ENCODE measurements around the gene MYO1G. TPM values are rescaled to one million over a fixed set of nuclear protein-coding genes. Genes with fewer than 3 reads are reported as not detected.

MYO1G gene
- total and polyA plus RNA-seq, 8 donors = 0.28 to 3.1 (median 1.1) TPM

- intact Hi-C loops (cut with DNase I) = no loop called here
- no peak for FAIRE-seq
- no peak overlapping the region for H3K4me3 ChIP-seq
These were observed 11.9 kb downstream of the MYO1G start for GRCh38 chr7:44966731-44967538.

GRCh38 chr7:44965937-44966730, 12.7 kb downstream of the MYO1G start:
- 85 to 89% methylated on average over 18 of the region's 18 CpGs for WGBS, 2 donors
- Histone ChIP-seq H3K27ac (no peak overlapping the region), H3K27me3 (peaks cover 0 to 5% (median 0%) of the 10 kb centered on the region in 4 donors), H3K4me1 (peaks cover 0 to 6% (median 0%) of the 10 kb centered on the region in 3 donors), H3K9me3 (no peaks in the 10 kb centered on the region), H3K4me3 (no peak overlapping the region), H3K36me3 (no peaks in the 10 kb centered on the region)
- intact Hi-C loops (cut with DNase I) = no loop called here
- ATAC-seq (no peak), FAIRE-seq (no peak), DNase-seq (no peak)
- TF ChIP-seq CTCF (IDR thresholded peaks at IDR 0.05) = no peak

More at GRCh38 chr7:44966731-44967538, 11.9 kb downstream of the MYO1G start:
- DNase-seq (peak in 1 of 6 donors; percentile 35), ATAC-seq (no peak)
- Histone ChIP-seq H3K27ac (no peak overlapping the region), H3K36me3 (no peaks in the 10 kb centered on the region), H3K4me1 (peaks cover 0 to 6% (median 0%) of the 10 kb centered on the region in 3 donors), H3K9me3 (no peaks in the 10 kb centered on the region), H3K27me3 (peaks cover 0 to 5% (median 0%) of the 10 kb centered on the region in 4 donors)
- 80 to 88% methylated on average over 9 of the region's 9 CpGs for WGBS, 2 donors
- TF ChIP-seq CTCF (IDR thresholded peaks at IDR 0.05) = no peak

GRCh38 chr7:44965441-44965903, 13.3 kb downstream of the MYO1G start:
- intact Hi-C loops (cut with DNase I) = no loop called here
- no peak for ATAC-seq
- H3K9me3 ChIP-seq = no peaks in the 10 kb centered on the region
- peaks cover 0 to 5% (median 0%) of the 10 kb centered on the region in 4 donors for H3K27me3 ChIP-seq
- no peak overlapping the region for H3K4me3 ChIP-seq
- no peak for FAIRE-seq
- no peaks in the 10 kb centered on the region for H3K36me3 ChIP-seq
- no peak for DNase-seq
- no peak overlapping the region for H3K27ac ChIP-seq
- peaks cover 0 to 6% (median 0%) of the 10 kb centered on the region in 3 donors for H3K4me1 ChIP-seq
- no peak for TF ChIP-seq CTCF (IDR thresholded peaks at IDR 0.05)
- WGBS, 2 donors = 92 to 93% methylated on average over 12 to 16 of the region's 16 CpGs

- no peak for TF ChIP-seq CTCF (IDR thresholded peaks at IDR 0.05)
- DNase-seq (no peak), ATAC-seq (no peak), FAIRE-seq (no peak)
- intact Hi-C loops (cut with DNase I) = no loop called here
- Histone ChIP-seq H3K4me3 (no peak overlapping the region), H3K27me3 (peaks cover 0 to 5% (median 0%) of the 10 kb centered on the region in 4 donors), H3K4me1 (peaks cover 0 to 6% (median 0%) of the 10 kb centered on the region in 3 donors), H3K27ac (no peak overlapping the region), H3K36me3 (no peaks in the 10 kb centered on the region), H3K9me3 (no peaks in the 10 kb centered on the region)
- 88 to 97% methylated on average over 8 to 13 of the region's 13 CpGs for WGBS, 2 donors
These were observed 13.9 kb downstream of the MYO1G start for GRCh38 chr7:44964831-44965440.

Data from pancreas (tissue), 10 donors.